Neural progenitor cell (in vitro differentiated cells): ENCODE measurements around the gene SPAG8. TPM values are rescaled to one million over a fixed set of nuclear protein-coding genes. Genes with fewer than 3 reads are reported as not detected.

Experiments
- DNase-seq: peaks from one replicate; pipeline ENCODE4 v3.0.0-alpha.2; 2016; ENCODE audit warnings: low spot score
- H2AFZ ChIP-seq: fragments of 200-600 bp; sonication (generic); replicated peaks from 2 replicates; pipeline ENCODE4 v1.6.1; 2016; ENCODE audit warnings: antibody characterized with exemption
- H3F3A ChIP-seq: fragments of 200-600 bp; sonication (generic); 2 replicates; pipeline ENCODE4 v1.6.1; 2016; ENCODE audit warnings: antibody characterized with exemption, low read depth
- H3K27ac ChIP-seq: fragments of 200-600 bp; sonication (generic); 2 replicates; pipeline ENCODE4 v1.5.1; 2016; ENCODE audit warnings: mild to moderate bottlenecking
- H3K27me3 ChIP-seq: fragments of 200-600 bp; sonication (generic); 2 replicates; pipeline ENCODE4 v1.6.1; 2016; ENCODE audit warnings: mild to moderate bottlenecking, moderate library complexity
- H3K36me3 ChIP-seq: fragments of 200-600 bp; sonication (generic); 2 replicates; pipeline ENCODE4 v1.5.1; 2016
- H3K4me1 ChIP-seq: fragments of 200-600 bp; sonication (generic); 2 replicates; pipeline ENCODE4 v1.6.1; 2016; ENCODE audit warnings: mixed run types
- H3K4me2 ChIP-seq: fragments of 200-600 bp; sonication (generic); 2 replicates; pipeline ENCODE4 v1.6.1; 2016
- H3K4me3 ChIP-seq: fragments of 200-600 bp; sonication (generic); 2 replicates; pipeline ENCODE4 v1.5.1; 2016
- H3K79me2 ChIP-seq: fragments of 200-600 bp; sonication (generic); 2 replicates; pipeline ENCODE4 v1.6.1; 2016; ENCODE audit warnings: low read depth
- H3K9ac ChIP-seq: fragments of 200-600 bp; sonication (generic); 2 replicates; pipeline ENCODE4 v1.6.1; 2016
- H3K9me3 ChIP-seq: fragments of 200-600 bp; sonication (generic); 2 replicates; pipeline ENCODE4 v1.5.1; 2016; ENCODE audit warnings: low read depth
- H4K20me1 ChIP-seq: fragments of 200-600 bp; sonication (generic); 2 replicates; pipeline ENCODE4 v1.6.1; 2016; ENCODE audit warnings: low read depth
- H3K27ac Mint-ChIP-seq: 3 replicates; pipeline ENCODE4 v1.8.0; 2021; ENCODE audit warnings: mixed read lengths
- H3K27me3 Mint-ChIP-seq: 2 replicates; pipeline ENCODE4 v1.8.0; 2022; ENCODE audit warnings: low read depth, mild to moderate bottlenecking, inconsistent platforms, moderate library complexity, mixed read lengths; ENCODE audit not compliant: insufficient read depth
- H3K36me3 Mint-ChIP-seq: 3 replicates; pipeline ENCODE4 v1.8.0; 2021; ENCODE audit warnings: mixed read lengths
- H3K4me1 Mint-ChIP-seq: 3 replicates; pipeline ENCODE4 v1.8.0; 2021; ENCODE audit warnings: mixed read lengths
- H3K4me3 Mint-ChIP-seq: 3 replicates; pipeline ENCODE4 v1.8.0; 2021; ENCODE audit warnings: mild to moderate bottlenecking, moderate library complexity, mixed read lengths
- H3K9me3 Mint-ChIP-seq: 3 replicates; pipeline ENCODE4 v1.8.0; 2020; ENCODE audit warnings: mixed read lengths
- CTCF ChIP-seq: fragments of 200-600 bp; sonication (generic); IDR thresholded peaks from 2 replicates; pipeline ENCODE4 v1.5.1; 2017; ENCODE audit warnings: antibody characterized with exemption, mild to moderate bottlenecking
- EZH2 ChIP-seq: fragments of 200-600 bp; sonication (generic); IDR thresholded peaks from 2 replicates; pipeline ENCODE4 v1.6.1; 2017; ENCODE audit warnings: antibody characterized with exemption, mild to moderate bottlenecking, moderate library complexity
- EZH2phosphoT487 ChIP-seq: fragments of 200-600 bp; sonication (generic); IDR thresholded peaks from 2 replicates; pipeline ENCODE4 v1.6.1; 2017; ENCODE audit warnings: antibody characterized with exemption
- total RNA-seq: library from RNA; depleted of rRNA; stranded (reverse); fragments of >200 nt; gene quantifications from 2 replicates; pipeline ENCODE4 v1.2.3, GENCODE V29; 2015; ENCODE audit warnings: low replicate concordance

Gene SPAG8
- total RNA-seq, 1 donor from 2014 or later = 1.6 TPM

- Histone ChIP-seq H2AFZ (no peak overlapping the region), H3K36me3 (no peaks in the 10 kb centered on the region), H3K27me3 (no peaks in the 10 kb centered on the region), H3K9ac (no peak overlapping the region), H3K9me3 (no peaks in the 10 kb centered on the region), H3K4me3 (no peak overlapping the region), H3K27ac (no peak overlapping the region), H4K20me1 (peaks cover 4% of the 10 kb centered on the region), H3K4me2 (no peak overlapping the region), H3K4me1 (no peaks in the 10 kb centered on the region), H3K79me2 (no peaks in the 10 kb centered on the region), H3F3A (no peaks in the 10 kb centered on the region)
- DNase-seq = no peak
- Mint-ChIP-seq H3K36me3 (peaks cover 4% of the 10 kb centered on the region), H3K27me3 (peaks cover 2% of the 10 kb centered on the region), H3K9me3 (no peaks in the 10 kb centered on the region), H3K4me3 (no peak overlapping the region), H3K4me1 (peaks cover 2% of the 10 kb centered on the region), H3K27ac (no peak overlapping the region)
- no peak for TF ChIP-seq EZH2
- TF ChIP-seq CTCF = no peak
- no peak for TF ChIP-seq EZH2phosphoT487
Observed at GRCh38 chr9:35783418-35783817, 28.6 kb downstream of the SPAG8 start.

DNA sequence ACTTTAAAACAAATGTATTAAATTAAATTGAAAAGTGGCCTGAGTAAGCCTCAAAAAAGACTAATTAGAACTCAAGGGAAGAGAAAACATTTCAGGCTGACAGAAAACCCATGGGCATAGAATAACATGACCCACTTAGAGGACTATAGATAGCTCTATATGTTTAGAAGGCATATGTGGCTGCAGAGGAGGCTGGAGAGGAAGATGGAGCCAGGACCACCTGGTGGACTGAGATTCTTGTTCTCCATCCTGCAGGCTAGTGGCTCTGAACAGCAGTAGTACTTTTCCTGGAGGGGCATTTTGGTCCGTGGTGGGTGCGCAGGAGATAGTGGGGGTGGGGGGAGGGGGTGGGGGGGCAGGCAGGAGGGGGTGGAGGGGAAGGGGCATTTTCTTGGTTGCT is 31.0 kb downstream of the SPAG8 start:
- Histone ChIP-seq H3F3A (peaks cover 1% of the 10 kb centered on the region), H3K36me3 (no peaks in the 10 kb centered on the region), H3K9ac (no peak overlapping the region), H3K79me2 (no peaks in the 10 kb centered on the region), H2AFZ (no peak overlapping the region), H3K9me3 (no peaks in the 10 kb centered on the region), H3K27ac (no peak overlapping the region), H3K4me1 (peaks cover 2% of the 10 kb centered on the region), H3K4me2 (no peak overlapping the region), H3K4me3 (no peak overlapping the region), H4K20me1 (peaks cover 7% of the 10 kb centered on the region), H3K27me3 (no peaks in the 10 kb centered on the region)
- DNase-seq = no peak
- Mint-ChIP-seq H3K27me3 (peaks cover 2% of the 10 kb centered on the region), H3K9me3 (no peaks in the 10 kb centered on the region), H3K27ac (no peak overlapping the region), H3K4me3 (no peak overlapping the region), H3K4me1 (peaks cover 7% of the 10 kb centered on the region), H3K36me3 (peaks cover 4% of the 10 kb centered on the region)
- no peak for TF ChIP-seq EZH2phosphoT487
- TF ChIP-seq CTCF = no peak
- TF ChIP-seq EZH2 = no peak

DNA sequence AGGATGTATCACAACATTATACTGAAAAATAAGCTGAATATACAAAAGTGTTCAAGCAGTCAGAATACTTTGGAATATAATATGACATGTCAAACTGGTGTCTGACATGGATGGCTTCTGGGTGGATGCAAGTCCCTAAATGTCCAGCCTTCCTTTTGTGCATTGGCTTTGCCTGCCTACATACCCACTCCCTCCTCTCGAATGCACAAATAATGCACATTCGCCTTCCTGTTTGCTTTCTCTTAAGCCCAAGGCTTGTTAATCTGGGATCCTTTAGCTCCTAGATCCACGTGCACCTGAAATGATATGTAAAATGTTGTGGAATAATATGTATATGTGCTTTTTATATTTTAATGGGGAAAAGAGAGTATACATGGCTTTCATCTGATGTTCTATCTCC is 33.6 kb downstream of the SPAG8 start:
- Histone ChIP-seq H3K27ac (no peak overlapping the region), H3K79me2 (no peaks in the 10 kb centered on the region), H3K36me3 (no peaks in the 10 kb centered on the region), H3K9me3 (no peaks in the 10 kb centered on the region), H3K27me3 (no peaks in the 10 kb centered on the region), H3F3A (peaks cover 17% of the 10 kb centered on the region), H3K4me2 (no peak overlapping the region), H3K9ac (no peak overlapping the region), H3K4me1 (peaks cover 18% of the 10 kb centered on the region), H4K20me1 (peaks cover 25% of the 10 kb centered on the region), H3K4me3 (no peak overlapping the region), H2AFZ (no peak overlapping the region)
- Mint-ChIP-seq H3K4me1 (peaks cover 20% of the 10 kb centered on the region), H3K4me3 (no peak overlapping the region), H3K27ac (no peak overlapping the region), H3K27me3 (no peaks in the 10 kb centered on the region), H3K36me3 (peaks cover 2% of the 10 kb centered on the region), H3K9me3 (no peaks in the 10 kb centered on the region)
- no peak for DNase-seq
- TF ChIP-seq EZH2 (no peak), EZH2phosphoT487 (no peak), CTCF (no peak)
